Sigmoid colon (tissue), 4 donors: ENCODE measurements around the gene SNTG2.

Experiments used
- CTCF ChIP-seq, 4 experiments: fragments of 450-650 bp in 3 of 4; fragments of 200-600 bp in 1 of 4; IDR thresholded peaks; one replicate each; pipeline ENCODE4 v1.5.1; 2016 to 2019; ENCODE audit warnings: antibody characterized with exemption in 4 of 4, mild to moderate bottlenecking in 3 of 4, moderate library complexity in 2 of 4
- EP300 ChIP-seq, 4 donors: sonication (generic); formaldehyde crosslinking; IDR thresholded peaks; one replicate each; pipeline ENCODE4 v1.6.1; 2017; ENCODE audit warnings: antibody characterized with exemption in 4 of 4
- POLR2A ChIP-seq, 2 donors: fragments of 450-650 bp; IDR thresholded peaks; one replicate each; pipeline ENCODE4 v1.6.1; 2016; ENCODE audit warnings: antibody characterized with exemption in 2 of 2, mild to moderate bottlenecking in 2 of 2, moderate library complexity in 2 of 2
- POLR2AphosphoS5 ChIP-seq, 4 donors: sonication (generic); formaldehyde crosslinking; IDR thresholded peaks; one replicate each; pipeline ENCODE4 v1.6.1; 2017; ENCODE audit warnings: antibody characterized with exemption in 4 of 4

- TF ChIP-seq CTCF (IDR thresholded peaks at IDR 0.05) (no peak), POLR2A (IDR thresholded peaks at IDR 0.05) (no peak), POLR2AphosphoS5 (IDR thresholded peaks at IDR 0.05) (no peak), EP300 (IDR thresholded peaks at IDR 0.05) (no peak)
Measured at GRCh38 chr2:1193801-1194200, 243.2 kb downstream of the SNTG2 start.
